Right cardiac atrium (tissue), 5 donors: ENCODE measurements around the gene DNAJA4. TPM values are rescaled to one million over a fixed set of nuclear protein-coding genes. Genes with fewer than 3 reads are reported as not detected.

Experiments used
- ATAC-seq, 2 donors: fragments of 200-7000 bp; cut with Tn5 transposase; one replicate each; pipeline versions ENCODE4 v1.8.0 to v1.9.1; 2020; ENCODE audit warnings: moderate library complexity in 2 of 2, mild to moderate bottlenecking in 1 of 2
- DNase-seq, 3 donors: peaks; one replicate each; pipeline ENCODE4 v3.0.0-alpha.2; 2020
- H3K27ac ChIP-seq: one replicate; pipeline ENCODE4 v1.5.1; 2013; ENCODE audit warnings: mild to moderate bottlenecking, low read length, control low read depth, moderate library complexity
- H3K27me3 ChIP-seq: one replicate; pipeline ENCODE4 v1.6.1; 2013; ENCODE audit not compliant: control insufficient read depth, insufficient read depth
- H3K4me1 ChIP-seq: one replicate; pipeline ENCODE4 v1.6.1; 2013; ENCODE audit warnings: low read length; ENCODE audit not compliant: control insufficient read depth, insufficient read depth
- H3K4me3 ChIP-seq: one replicate; pipeline ENCODE4 v1.5.1; 2013; ENCODE audit warnings: low read length, control low read depth
- H3K9me3 ChIP-seq: one replicate; pipeline ENCODE4 v1.6.1; 2013; ENCODE audit warnings: low read length; ENCODE audit not compliant: control insufficient read depth
- WGBS: extraction: QIAGEN DNeasy Blood & Tissue Kit; methylation state at CpG from one replicate; pipeline ENCODE4 v1.1.7; 2013; 5-methylcytosine and 5-hydroxymethylcytosine counted together
- intact Hi-C, 4 donors: fragments of 100-400 bp; cut with DNase I; formaldehyde crosslinking; loops; one replicate each; pipeline versions ENCODE4 v1.11.0 to v1.14.0; 2022 to 2023
- long read RNA-seq, 4 donors: library from polyadenylated mRNA; unstranded; transcript quantifications; one replicate each; pipeline ENCODE4 v2.0.0, GENCODE V29; 2020 to 2021
- polyA plus RNA-seq: library from polyadenylated mRNA; stranded (reverse); fragments of 200-250 nt; gene quantifications from one replicate; pipeline ENCODE4 v1.2.3, GENCODE V29; 2013
- total RNA-seq, 4 donors: library from RNA; stranded (reverse); fragmentation: NEBNext Ultra II Directional; extraction: Animal tissue kit (Norgen Biotek cat#: 25700); gene quantifications; one replicate each; pipeline ENCODE4 v1.2.1, GENCODE V29; 2021
- donor health status: healthy with polysubstance abuse.
- donor health status: DM: no; HTN: yes; CAD: no.
- donor health status: DM: no; HTN: no; CAD: no.
- donor health status: DM: no; HTN: yes; CAD: no; lungs with severe emphysema.
- donor health status: DM: yes; HTN: yes; CAD: no.

Gene DNAJA4
- total RNA-seq (100 to 1,000 TPM in 3 of 4 donors, 10 to 100 TPM in 1; 74.7 to 170 (median 115) TPM), polyA plus RNA-seq (97.5 TPM)
- long read RNA-seq, donor 1, transcript DNAJA4-207 (2 exons, 2,961 nt), result minor isoform, 7 of 246 reads
- long read RNA-seq, donor 1, transcript DNAJA4-202 (7 exons, 3,116 nt), result major isoform, 207 of 246 reads
- long read RNA-seq, donor 1, partial matches to known transcripts, result 17 of 246 reads
- long read RNA-seq, donor 1, other reads (novel, unspliced or antisense), result 6 of 246 reads
- long read RNA-seq, donor 2, transcript DNAJA4-202 (7 exons, 3,116 nt), result major isoform, 76 of 87 reads
- long read RNA-seq, donor 2, partial matches to known transcripts, result 5 of 87 reads
- long read RNA-seq, donor 2, other reads (novel, unspliced or antisense), result 2 of 87 reads
- long read RNA-seq, donor 3, transcript DNAJA4-207 (2 exons, 2,961 nt), result minor isoform, 8 of 147 reads
- long read RNA-seq, donor 3, transcript DNAJA4-202 (7 exons, 3,116 nt), result major isoform, 66 of 147 reads
- long read RNA-seq, donor 3, transcript DNAJA4-206 (7 exons, 1,399 nt), result minor isoform, 26 of 147 reads
- long read RNA-seq, donor 3, transcript DNAJA4-203 (8 exons, 3,245 nt), result minor isoform, 11 of 147 reads
- long read RNA-seq, donor 3, partial matches to known transcripts, result 17 of 147 reads
- long read RNA-seq, donor 3, other reads (novel, unspliced or antisense), result 14 of 147 reads
- long read RNA-seq, donor 4, transcript DNAJA4-202 (7 exons, 3,116 nt), result major isoform, 66 of 80 reads
- long read RNA-seq, donor 4, partial matches to known transcripts, result 1 of 80 reads
- long read RNA-seq, donor 4, other reads (novel, unspliced or antisense), result 6 of 80 reads

DNA sequence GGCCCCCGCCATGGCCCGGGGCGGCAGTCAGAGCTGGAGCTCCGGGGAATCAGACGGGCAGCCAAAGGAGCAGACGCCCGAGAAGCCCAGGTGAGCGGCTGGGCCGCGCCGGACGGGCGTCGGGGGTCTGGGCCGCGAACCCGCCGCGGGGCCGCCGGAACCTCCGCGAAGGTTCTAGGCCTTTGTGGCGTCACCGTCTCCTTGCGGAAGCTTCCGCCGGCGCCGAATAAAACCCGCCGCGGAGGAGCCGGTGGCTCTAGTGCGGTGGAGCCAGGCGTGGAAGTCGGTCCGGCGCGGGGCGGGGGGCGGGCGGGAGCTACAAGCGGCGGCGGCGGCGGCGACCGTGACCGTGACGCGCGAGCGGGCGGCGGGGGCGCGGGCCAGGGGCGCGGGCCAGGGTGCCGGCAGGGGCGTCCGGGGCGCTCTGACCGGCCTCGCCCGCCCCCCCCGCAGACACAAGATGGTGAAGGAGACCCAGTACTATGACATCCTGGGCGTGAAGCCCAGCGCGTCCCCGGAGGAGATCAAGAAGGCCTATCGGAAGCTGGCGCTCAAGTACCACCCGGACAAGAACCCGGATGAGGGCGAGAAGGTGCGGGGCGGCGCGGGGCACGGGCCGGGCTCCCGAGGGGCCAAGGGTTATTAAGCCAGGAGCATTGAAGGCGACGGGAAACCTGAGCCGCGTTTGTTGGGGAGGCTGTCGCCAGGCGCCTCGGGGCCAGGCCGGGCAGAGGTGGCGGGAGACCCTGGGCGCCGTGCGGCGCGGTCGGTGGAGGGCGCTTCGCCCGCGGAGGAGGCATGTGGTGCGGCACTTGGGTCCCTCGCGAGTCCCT lies at the start of gene DNAJA4:
DNAJA4 (plus strand) TSS at position 259 of the 833 bp plus-strand sequence; CDS start at position 461, 202 bp downstream.
- Histone ChIP-seq H3K27ac (peak within 1 kb of the TSS; percentile 93), H3K4me3 (peak within 1 kb of the TSS; percentile 78), H3K9me3 (no peaks in the 10 kb centered on the region), H3K4me1 (peaks cover 3% of the 10 kb centered on the region), H3K27me3 (no peaks in the 10 kb centered on the region)
- peak; percentile 79 to 92 (median 89) for DNase-seq
- intact Hi-C loops, result no loop called here
- ATAC-seq, result peak; percentile 58 to 60
- WGBS, result 3% methylated on average over 107 of the region's 107 CpGs

DNA sequence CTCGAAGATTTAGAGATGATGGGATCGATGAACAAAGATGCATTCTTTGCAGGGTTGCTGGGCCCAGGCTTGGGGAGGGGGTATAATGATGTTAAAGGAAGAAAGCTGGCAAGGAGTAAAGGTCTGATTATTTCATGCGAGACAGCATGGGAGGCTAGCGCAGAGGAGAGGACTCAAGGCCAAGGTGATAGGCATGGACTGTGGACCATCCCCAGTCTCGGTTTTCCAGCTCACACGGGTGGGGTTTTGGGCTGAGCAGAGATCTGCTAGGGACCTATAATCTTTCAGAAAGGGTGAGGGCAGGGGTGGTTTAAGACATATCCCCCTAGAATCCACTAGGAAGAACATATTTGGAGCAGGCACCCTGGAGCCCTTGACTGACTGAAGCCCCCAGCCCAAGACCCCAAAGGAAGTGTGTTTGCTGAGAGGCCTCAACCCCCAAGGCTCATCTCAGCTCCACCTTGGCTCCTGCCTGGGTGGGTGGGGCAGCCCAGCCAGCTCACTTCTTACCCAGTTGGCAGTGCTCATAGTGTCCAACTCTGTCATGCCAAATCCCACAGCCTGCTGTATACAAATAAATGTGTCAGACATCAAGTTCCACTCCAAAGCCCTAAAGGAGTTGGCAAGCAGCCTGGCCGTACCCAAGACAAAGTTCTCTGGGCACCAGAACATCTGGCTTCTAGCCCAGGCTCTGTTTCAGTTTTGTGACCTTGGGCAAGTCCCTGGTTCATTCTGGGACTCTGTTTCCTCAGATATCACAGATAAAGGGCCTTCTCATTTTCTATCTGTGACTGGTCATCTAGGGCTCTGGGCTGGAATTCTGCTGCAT lies 47.9 kb upstream of the DNAJA4 start:
- Histone ChIP-seq H3K27ac (peak overlapping the region; percentile 94), H3K4me1 (peaks cover 11% of the 10 kb centered on the region), H3K4me3 (no peak overlapping the region), H3K27me3 (no peaks in the 10 kb centered on the region), H3K9me3 (no peaks in the 10 kb centered on the region)
- 60% methylated on average over 7 of the region's 7 CpGs for WGBS
- peak; percentile 84 to 88 for ATAC-seq
- intact Hi-C loops, result no loop called here
- DNase-seq, result peak; percentile 77 to 85 (median 85)

DNA sequence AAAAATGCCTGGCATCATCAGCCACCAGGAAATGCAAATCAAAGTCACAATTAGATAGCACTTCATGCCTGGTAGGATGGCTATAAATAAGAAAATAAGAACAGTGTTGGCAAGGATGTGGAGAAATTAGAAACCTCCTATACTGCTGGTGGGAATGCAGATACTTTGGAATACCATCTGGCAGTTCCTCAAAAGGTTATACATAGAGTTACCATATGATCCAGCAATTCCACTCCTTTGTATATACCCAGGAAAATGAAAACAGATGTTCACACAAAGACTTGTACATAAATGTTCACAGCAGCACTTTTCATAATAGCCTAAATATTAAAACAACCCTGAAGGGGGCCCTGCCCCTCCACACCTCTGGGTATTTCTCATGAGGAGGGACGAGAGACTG lies 43.6 kb upstream of the DNAJA4 start:
- peaks cover 4% of the 10 kb centered on the region for H3K4me1 ChIP-seq
- no peak for ATAC-seq
- 60% methylated on average over 1 of the region's 1 CpG for WGBS

DNA sequence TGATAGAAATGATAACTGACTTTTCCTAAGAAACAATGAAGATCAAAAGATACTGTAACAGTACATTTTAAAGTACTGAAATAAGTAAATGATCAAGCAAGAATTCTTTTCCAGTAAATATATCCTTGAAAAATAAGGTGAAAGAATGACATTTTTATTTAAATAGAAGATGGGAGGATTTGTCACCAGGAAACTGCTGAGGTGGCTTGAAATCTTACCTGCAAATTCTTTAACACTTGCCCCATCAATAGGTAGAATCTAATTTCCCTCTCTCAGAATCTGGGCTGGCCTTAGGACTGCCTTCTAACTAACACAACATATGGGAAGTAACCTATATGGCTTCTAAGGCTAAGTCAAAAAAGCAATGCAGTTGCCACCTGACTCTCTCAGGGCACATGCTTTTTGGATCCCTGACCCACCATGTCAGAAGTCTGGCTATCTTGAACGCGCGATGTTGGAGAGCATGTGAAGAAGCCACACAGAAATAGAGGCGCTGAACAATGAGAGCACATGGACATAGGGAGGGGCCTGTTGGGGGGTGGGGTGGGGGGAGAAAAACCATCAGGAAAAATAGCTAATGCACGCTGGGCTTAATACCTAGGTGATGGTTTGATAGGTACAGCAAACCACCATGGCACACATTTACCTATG lies 41.5 kb upstream of the DNAJA4 start:
- 65% methylated on average over 5 of the region's 5 CpGs for WGBS
- Histone ChIP-seq H3K4me1 (no peaks in the 10 kb centered on the region), H3K4me3 (no peak overlapping the region), H3K27ac (peak overlapping the region; percentile 85), H3K9me3 (no peaks in the 10 kb centered on the region), H3K27me3 (no peaks in the 10 kb centered on the region)
- intact Hi-C loops, result no loop called here
- DNase-seq (no peak), ATAC-seq (peak; percentile 72 to 78)

More for the DNA sequence above, 43.6 kb upstream of the DNAJA4 start:
- Histone ChIP-seq H3K4me3 (no peak overlapping the region), H3K27ac (peak overlapping the region; percentile 88), H3K27me3 (no peaks in the 10 kb centered on the region), H3K9me3 (no peaks in the 10 kb centered on the region)
- intact Hi-C loops, result no loop called here
- no peak for DNase-seq

DNA sequence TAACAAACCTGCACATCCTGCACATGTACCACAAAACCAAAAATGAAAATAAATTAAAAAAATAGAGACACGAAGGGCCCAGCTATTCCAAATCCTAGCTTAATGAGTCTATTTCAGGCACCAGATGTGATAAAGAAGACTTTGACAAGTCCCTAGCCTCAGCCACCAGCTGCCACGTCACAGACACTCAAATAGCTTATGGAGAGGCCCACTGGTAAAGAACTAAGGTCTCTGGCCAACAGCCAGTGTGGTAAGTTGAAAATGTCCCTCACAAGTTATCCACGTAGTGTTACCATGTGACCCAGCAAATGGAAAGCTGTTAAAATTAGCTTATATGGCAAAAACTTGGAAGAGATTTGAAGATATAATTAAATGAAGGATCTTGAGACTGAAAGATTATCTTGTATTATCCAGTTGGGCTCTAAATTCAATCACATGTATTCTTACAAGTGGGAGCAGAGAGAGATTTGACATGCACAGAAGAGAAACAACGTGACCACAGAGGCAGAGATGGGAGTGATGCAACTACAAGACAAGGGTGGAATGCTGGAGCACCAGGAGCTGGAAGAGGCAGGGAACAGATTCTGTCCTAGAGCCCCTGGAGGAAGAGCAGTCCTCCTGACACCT lies 40.9 kb upstream of the DNAJA4 start:
- Histone ChIP-seq H3K4me1 (no peaks in the 10 kb centered on the region), H3K27me3 (no peaks in the 10 kb centered on the region), H3K9me3 (no peaks in the 10 kb centered on the region), H3K4me3 (no peak overlapping the region), H3K27ac (peak overlapping the region; percentile 87)
- intact Hi-C loops, result no loop called here
- ATAC-seq, result peak; percentile 88 to 91
- WGBS, result 37% methylated on average over 4 of the region's 4 CpGs
- DNase-seq, result peak in 2 of 3 donors; percentile 56 to 69

DNA sequence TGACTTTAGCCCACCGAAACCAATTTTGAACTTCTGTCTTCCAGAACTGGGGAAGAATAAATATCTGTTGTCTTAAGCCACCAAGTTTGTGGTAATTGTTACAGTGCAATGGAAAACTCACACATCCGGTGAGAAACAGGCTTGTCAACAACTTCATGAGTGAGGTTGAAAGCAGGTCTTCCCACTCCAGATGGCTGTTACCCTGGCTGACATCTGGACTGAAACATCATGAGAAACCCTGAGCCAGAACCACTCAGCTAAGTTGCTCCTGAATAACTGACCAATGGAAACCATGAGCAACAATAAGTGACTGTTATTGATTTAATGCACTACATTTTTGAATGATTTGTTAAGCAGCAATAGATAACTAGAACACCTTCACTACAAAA lies 40.3 kb upstream of the DNAJA4 start:
- DNase-seq, result no peak
- Histone ChIP-seq H3K27me3 (no peaks in the 10 kb centered on the region), H3K4me3 (no peak overlapping the region), H3K4me1 (no peaks in the 10 kb centered on the region), H3K9me3 (no peaks in the 10 kb centered on the region), H3K27ac (peak overlapping the region; percentile 87)
- peak; percentile 51 to 55 for ATAC-seq
- WGBS, result 62% methylated on average over 2 of the region's 2 CpGs
- intact Hi-C loops, result no loop called here

DNA sequence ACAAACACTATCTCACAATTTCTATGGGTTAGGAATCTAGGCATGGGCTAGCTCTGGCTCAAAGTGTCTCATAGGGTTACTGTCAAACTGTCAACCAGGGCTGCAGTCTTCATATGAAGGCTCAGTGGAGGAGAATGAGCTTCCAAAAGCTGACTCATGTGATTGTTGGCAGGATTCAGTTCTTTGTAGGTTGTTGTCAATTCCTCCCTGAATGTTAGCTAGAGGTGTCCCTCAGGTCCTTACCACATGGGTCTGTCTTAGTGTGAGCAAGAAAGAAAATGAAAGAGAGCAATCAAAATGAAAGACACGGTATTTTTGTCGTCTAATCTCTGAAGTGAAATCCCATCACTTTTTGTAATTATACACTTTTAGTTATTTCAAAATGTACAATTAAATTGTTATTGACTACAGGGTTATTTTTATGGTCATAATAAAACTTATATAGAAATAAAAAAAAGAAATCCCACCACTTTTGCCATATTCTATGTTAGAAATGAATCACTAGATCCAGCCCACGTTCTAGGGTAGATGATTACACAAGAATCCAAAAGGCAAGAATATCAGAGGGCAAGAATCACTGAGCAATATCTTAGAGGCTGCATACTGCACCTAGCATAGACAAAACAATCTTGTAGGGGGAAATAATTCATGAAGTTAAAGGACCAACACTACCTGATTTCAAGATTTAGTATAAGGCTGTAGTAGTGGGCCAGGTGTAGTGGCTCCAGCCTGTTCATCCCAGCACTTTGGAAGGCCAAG lies 38.4 kb upstream of the DNAJA4 start:
- ATAC-seq, result no peak
- Histone ChIP-seq H3K4me3 (no peak overlapping the region), H3K27me3 (no peaks in the 10 kb centered on the region), H3K27ac (no peak overlapping the region), H3K4me1 (no peaks in the 10 kb centered on the region), H3K9me3 (no peaks in the 10 kb centered on the region)
- intact Hi-C loops, result no loop called here
- no peak for DNase-seq
- 94% methylated on average over 3 of the region's 3 CpGs for WGBS

DNA sequence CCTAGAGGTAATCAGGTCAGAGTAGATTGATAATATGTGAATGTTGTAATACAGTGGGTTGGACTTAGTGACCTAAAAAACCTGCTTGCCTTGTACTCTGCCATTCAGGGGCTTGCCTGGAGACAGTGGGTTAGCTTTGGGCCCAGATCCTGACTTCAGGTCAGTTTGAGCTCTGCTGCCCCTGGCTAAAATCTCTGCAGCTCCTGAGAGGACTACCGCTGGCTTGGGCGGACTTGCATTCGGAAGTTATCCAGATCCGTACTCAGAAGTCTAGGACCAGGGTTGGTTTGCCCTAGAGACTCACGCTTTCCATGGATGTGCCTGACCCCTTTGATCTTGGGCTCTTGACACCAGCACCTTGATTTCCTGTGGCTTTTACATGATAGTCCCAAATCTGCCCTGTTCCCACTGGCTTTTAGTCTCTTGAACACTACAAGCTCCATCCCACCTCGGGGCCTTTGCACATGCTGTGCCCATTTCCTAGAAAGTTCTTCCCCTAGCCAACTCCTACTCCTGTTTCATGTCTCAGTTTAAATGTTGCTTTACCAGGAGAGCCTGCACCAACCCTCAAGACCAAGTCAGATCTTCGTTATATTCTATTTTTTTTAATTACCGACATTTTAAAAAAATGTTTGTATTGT lies 35.9 kb upstream of the DNAJA4 start:
- WGBS, result 89% methylated on average over 8 of the region's 8 CpGs
- ATAC-seq (no peak), DNase-seq (no peak)
- Histone ChIP-seq H3K4me3 (no peak overlapping the region), H3K9me3 (no peaks in the 10 kb centered on the region), H3K27me3 (no peaks in the 10 kb centered on the region), H3K27ac (no peak overlapping the region), H3K4me1 (no peaks in the 10 kb centered on the region)
- intact Hi-C loops, result no loop called here
